ENCODE results near the gene EXOC1L. TPM values are rescaled to one million over a fixed set of nuclear protein-coding genes. Genes with fewer than 3 reads are reported as not detected.

Gene EXOC1L
- polyA plus RNA-seq, 1 donor (not counting 4 experiments of a cell fraction or from before 2014, with no cell fraction given), result not detected

DNA sequence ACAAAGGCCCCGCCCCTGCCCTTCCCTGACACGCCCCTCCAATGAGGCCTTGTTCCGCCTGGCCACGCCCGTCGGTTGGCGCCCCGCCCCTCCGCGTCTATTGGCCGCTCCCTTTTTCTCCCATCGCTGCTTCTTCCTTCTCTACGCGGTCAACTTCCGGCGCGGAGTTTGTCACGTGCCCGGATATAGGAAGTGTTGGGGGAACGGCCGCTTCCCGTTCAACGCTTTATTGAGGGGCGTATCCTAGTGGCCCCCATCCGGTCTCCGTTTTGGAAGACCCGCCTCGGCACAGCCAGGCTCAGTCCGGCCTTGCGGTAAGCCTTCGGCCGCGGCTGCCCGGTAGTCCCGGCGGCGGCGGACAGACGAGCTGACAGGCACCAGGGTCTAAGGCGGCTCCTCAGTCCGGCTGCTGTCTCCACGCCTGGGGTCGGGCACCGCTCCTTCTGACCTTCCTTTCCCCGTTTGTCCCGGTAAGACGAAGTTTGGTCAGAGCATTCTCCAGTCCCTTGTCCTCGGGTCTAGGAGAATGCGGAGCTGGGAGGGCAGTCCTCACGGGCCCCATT is 34.0 kb downstream of the EXOC1L start, which contains the start of gene EXOC1:
TSS of gene EXOC1 (plus strand) at position 165 of the 563 bp plus-strand sequence. CDS start 4,676 bp downstream, outside the sequence.
- DNase-seq (ENCODE audit: low read depth, low spot score), result peak; percentile 44
- dilution Hi-C loops (cut with MboI; ENCODE audit: extremely low pct_ligation_motif_present, low sequenced_read_pairs), result no loop called here
- Histone ChIP-seq H3K9me3 (ENCODE audit: control insufficient read depth, low read depth, low read length) (no peaks in the 10 kb centered on the region), H3K9ac (ENCODE audit: control insufficient read depth, extremely low read depth, insufficient read depth, low read length) (peak within 1 kb of the TSS; percentile 84), H3K4me1 (ENCODE audit: control insufficient read depth, extremely low read depth, insufficient read depth, low read length) (peaks cover 35% of the 10 kb centered on the region), H3K79me2 (ENCODE audit: control insufficient read depth, insufficient read depth, low read length) (peaks cover 36% of the 10 kb centered on the region), H3K27ac (ENCODE audit: control insufficient read depth, insufficient read depth, low read length) (peak within 1 kb of the TSS; percentile 83), H3K36me3 (ENCODE audit: control insufficient read depth in 2 of 2, extremely low read depth in 1 of 2, insufficient read depth in 2 of 2, low read length in 2 of 2) (no peaks in the 10 kb centered on the region), H3K9me1 (ENCODE audit: control insufficient read depth, extremely low read depth, insufficient read depth, low read length) (no peaks in the 10 kb centered on the region), H3K27me3 (ENCODE audit: control insufficient read depth, extremely low read depth, insufficient read depth, low read length) (no peaks in the 10 kb centered on the region), H2AFZ (ENCODE audit: control insufficient read depth, low read length) (peak within 1 kb of the TSS; percentile 83), H3K4me2 (ENCODE audit: control insufficient read depth, extremely low read depth, insufficient read depth, low read depth, low read length) (peak within 1 kb of the TSS; percentile 92), H4K20me1 (ENCODE audit: control insufficient read depth, extremely low read depth, insufficient read depth, low read length) (no peaks in the 10 kb centered on the region), H3K4me3 (ENCODE audit: control insufficient read depth in 2 of 3, extremely low read depth in 1 of 3, insufficient read depth in 2 of 3, low read depth in 1 of 3, low read length in 3 of 3) (peak within 1 kb of the TSS; percentile 65 to 84 (median 77))
- no peak for FAIRE-seq
- TF ChIP-seq CTCF (optimal IDR thresholded peaks at IDR 0.05 in 1 of 3, IDR thresholded peaks at IDR 0.05 in 1 of 3, conservative IDR thresholded peaks at IDR 0.05 in 1 of 3; ENCODE audit: extremely low read depth in 1 of 3, insufficient read depth in 2 of 3, low read length in 3 of 3), result no peak
- no peak for TF ChIP-seq EZH2 (IDR thresholded peaks at IDR 0.05; ENCODE audit: low read length)

DNA sequence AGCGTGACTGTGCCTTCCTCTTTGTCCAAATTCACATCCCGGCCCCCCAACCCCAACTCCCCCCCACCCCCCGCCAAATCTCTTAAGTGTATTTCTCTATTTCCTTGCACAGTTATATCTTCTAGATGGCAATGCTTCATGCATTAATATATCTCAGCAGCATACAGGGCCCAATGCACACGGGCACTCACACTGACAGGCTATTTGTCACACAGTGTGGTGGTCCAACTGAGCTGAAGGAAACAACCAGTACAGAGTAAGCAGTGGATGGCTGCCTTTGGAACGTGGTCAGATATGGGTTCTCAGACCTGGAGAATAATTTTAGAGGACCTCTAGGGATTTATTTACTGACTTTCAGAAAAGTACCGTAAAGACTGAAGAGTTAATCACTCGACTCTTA is 34.5 kb downstream of the EXOC1L start:
- FAIRE-seq, result no peak
- no peaks in the 10 kb centered on the region for H3K9me3 ChIP-seq (ENCODE audit: control insufficient read depth, low read depth, low read length)
- peaks cover 36% of the 10 kb centered on the region for H3K79me2 ChIP-seq (ENCODE audit: control insufficient read depth, insufficient read depth, low read length)
- H3K36me3 ChIP-seq (ENCODE audit: control insufficient read depth in 2 of 2, extremely low read depth in 1 of 2, insufficient read depth in 2 of 2, low read length in 2 of 2), result no peaks in the 10 kb centered on the region
- H3K4me3 ChIP-seq (ENCODE audit: control insufficient read depth in 2 of 3, extremely low read depth in 1 of 3, insufficient read depth in 2 of 3, low read depth in 1 of 3, low read length in 3 of 3), result peak overlapping the region; percentile 65 to 84 (median 77)
- no peaks in the 10 kb centered on the region for H3K27me3 ChIP-seq (ENCODE audit: control insufficient read depth, extremely low read depth, insufficient read depth, low read length)
- H3K9ac ChIP-seq (ENCODE audit: control insufficient read depth, extremely low read depth, insufficient read depth, low read length), result peak overlapping the region; percentile 84
- no peak for DNase-seq (ENCODE audit: low read depth, low spot score)
- H3K9me1 ChIP-seq (ENCODE audit: control insufficient read depth, extremely low read depth, insufficient read depth, low read length), result no peaks in the 10 kb centered on the region
- dilution Hi-C loops (cut with MboI; ENCODE audit: extremely low pct_ligation_motif_present, low sequenced_read_pairs), result no loop called here
- H3K4me1 ChIP-seq (ENCODE audit: control insufficient read depth, extremely low read depth, insufficient read depth, low read length), result peaks cover 35% of the 10 kb centered on the region
- peak overlapping the region; percentile 83 for H2AFZ ChIP-seq (ENCODE audit: control insufficient read depth, low read length)
- TF ChIP-seq CTCF (optimal IDR thresholded peaks at IDR 0.05 in 1 of 3, IDR thresholded peaks at IDR 0.05 in 1 of 3, conservative IDR thresholded peaks at IDR 0.05 in 1 of 3; ENCODE audit: extremely low read depth in 1 of 3, insufficient read depth in 2 of 3, low read length in 3 of 3) (no peak), EZH2 (IDR thresholded peaks at IDR 0.05; ENCODE audit: low read length) (no peak)
- H4K20me1 ChIP-seq (ENCODE audit: control insufficient read depth, extremely low read depth, insufficient read depth, low read length), result no peaks in the 10 kb centered on the region
- peak overlapping the region; percentile 92 for H3K4me2 ChIP-seq (ENCODE audit: control insufficient read depth, extremely low read depth, insufficient read depth, low read depth, low read length)
- peak overlapping the region; percentile 83 for H3K27ac ChIP-seq (ENCODE audit: control insufficient read depth, insufficient read depth, low read length)

All from keratinocyte (primary cell).